HS-27A (cell line): ENCODE measurements around the gene ESRP2.

Experiments
- DNase-seq: peaks from one replicate; pipeline ENCODE4 v3.0.0-alpha.2; 2012; ENCODE audit warnings: low read depth, missing footprints

The ESRP2 gene

DNA sequence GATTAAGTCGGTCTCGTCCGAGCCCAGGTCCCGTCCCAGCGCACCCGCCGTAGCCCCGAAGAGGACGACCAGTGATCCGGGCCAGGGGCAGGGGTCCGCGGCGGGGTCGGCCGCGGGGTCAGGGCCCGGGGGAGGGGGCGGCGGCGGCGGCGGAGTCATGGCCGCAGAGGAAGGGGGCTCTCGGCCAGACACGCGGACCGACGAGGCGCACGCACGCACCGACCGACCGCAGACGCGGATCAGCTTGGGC, at the start of gene ESRP2:
ESRP2 (minus strand) TSS at position 241 of the 250 bp plus-strand sequence; CDS start at position 159, 82 bp downstream.
- DNase-seq = no peak

- DNase-seq = no peak
Observed at GRCh38 chr16:68285683-68286082, 49.8 kb upstream of the ESRP2 start.

GRCh38 chr16:68284847-68285246, 48.9 kb upstream of the ESRP2 start:
- DNase-seq = no peak

- DNase-seq = no peak
Observed at GRCh38 chr16:68283801-68284598, 48.1 kb upstream of the ESRP2 start.

GRCh38 chr16:68283346-68283745, 47.4 kb upstream of the ESRP2 start:
- no peak for DNase-seq

DNA sequence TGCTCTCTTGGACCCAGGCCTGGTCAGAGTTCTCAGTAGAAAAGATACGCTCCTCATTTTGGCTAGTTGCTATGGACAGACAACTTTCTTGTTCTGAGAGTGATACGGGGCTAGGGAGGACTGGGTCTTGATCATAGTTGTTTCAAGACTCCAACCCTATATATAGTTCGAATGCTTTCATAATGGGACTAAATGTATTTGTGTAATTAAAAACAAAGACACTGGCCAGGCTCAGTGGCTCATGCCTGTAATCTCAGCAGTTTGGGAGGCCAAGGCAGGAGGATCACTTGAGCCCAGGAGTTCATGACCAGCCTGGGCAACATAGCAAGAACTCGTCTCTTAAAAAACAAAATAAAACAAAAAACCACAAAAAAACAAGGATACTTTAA, 46.1 kb upstream of the ESRP2 start:
- no peak for DNase-seq

- DNase-seq = no peak
Observed at GRCh38 chr16:68281368-68282063, 45.6 kb upstream of the ESRP2 start.

DNA sequence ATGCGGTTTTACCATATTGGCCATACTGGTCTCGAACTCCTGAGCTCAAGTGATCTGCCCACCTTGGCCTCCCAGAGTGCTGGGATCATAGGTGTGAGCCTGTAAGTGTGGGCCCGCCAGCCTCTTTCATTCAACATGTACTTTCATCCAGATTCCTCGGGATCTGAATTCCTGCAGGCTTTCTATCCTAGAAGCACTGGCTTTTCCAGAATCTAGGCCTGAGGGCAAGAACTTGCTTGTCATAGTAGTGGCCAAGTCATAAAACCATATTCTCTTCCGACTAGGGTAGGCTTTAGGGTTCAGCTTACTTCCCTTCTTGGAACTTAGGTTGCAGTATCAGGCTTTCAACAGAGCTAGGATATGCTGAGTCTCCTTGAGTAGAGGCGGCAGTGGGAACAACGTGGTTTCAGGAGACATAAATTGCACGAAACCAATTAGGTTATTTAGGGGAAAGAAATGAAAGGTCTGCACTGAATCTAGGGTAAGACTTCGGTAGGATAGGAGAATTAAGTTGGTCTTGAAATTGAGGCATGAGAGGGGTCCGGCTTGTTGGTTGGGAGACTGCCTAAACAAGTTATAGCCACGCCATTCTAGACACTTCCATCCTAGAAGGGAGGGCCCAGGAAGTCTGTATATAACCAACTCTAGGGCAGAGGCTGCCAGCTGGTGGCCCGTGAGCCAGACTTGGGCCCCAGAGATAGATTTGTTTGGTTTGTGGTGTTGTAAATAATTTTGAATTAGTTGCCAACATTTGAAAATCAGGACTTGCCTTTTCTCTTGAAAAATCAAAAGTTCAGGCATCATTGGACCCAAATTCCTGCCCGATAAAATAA, 44.0 kb upstream of the ESRP2 start:
- no peak for DNase-seq

- DNase-seq = no peak
Observed at GRCh38 chr16:68276223-68276622, 40.3 kb upstream of the ESRP2 start.

GRCh38 chr16:68275611-68276191, 39.8 kb upstream of the ESRP2 start:
- DNase-seq = no peak

- DNase-seq = no peak
Observed at GRCh38 chr16:68274441-68274840, 38.5 kb upstream of the ESRP2 start.

GRCh38 chr16:68273896-68274295, 38.0 kb upstream of the ESRP2 start:
- DNase-seq = no peak

DNA sequence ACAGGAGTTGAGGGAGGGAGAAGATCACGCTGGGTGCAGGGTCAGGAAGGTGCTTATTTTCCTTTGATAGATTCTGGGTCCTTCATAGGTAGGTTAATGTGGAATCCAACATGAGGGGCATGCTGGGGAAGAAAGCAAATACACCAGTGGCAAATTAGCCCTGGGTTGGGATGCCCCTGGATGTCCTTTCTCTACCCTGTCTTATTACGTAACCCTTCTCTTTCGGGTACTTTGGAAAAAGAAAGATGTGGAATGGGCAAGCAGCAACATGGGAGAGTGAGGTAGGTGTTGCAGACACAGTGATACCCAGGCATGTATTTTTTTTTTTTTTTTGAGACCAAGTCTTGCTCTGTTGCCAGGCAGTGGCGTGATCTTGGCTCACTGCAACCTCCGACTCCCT, 37.5 kb upstream of the ESRP2 start:
- no peak for DNase-seq

DNA sequence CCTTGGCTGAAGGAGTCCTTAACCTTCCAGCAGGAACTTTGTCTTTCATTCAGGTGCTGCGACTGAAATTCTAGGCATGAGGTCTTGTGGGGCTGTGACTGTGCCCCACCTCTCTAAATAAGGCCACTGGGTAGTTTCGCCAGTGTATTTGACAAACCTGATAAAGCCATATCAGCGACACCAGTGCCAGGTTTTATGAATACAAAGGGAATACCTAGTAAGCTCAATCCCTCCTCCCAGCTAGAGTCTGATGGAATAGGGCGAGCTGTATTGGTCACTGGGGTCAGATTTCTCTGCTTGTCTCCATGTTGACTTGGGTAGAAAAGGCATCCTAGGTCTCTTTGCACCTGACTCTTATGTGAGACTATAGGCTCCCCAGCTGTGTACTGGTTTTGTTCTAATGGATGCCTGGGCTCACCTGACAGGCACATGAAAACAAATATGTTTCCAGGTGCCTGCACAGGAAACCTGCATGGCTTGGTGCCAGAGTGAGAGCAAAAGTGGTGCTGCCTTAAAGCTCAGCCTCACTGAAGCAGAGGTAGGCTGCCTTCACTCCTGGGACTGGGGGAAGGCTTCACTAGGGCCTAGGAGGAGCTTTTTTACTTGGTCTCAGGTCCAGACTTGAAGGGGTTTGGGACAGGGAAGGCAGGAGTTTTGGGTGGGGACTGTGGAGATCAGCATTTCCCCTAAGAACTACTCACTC, 36.7 kb upstream of the ESRP2 start:
- DNase-seq = no peak

DNA sequence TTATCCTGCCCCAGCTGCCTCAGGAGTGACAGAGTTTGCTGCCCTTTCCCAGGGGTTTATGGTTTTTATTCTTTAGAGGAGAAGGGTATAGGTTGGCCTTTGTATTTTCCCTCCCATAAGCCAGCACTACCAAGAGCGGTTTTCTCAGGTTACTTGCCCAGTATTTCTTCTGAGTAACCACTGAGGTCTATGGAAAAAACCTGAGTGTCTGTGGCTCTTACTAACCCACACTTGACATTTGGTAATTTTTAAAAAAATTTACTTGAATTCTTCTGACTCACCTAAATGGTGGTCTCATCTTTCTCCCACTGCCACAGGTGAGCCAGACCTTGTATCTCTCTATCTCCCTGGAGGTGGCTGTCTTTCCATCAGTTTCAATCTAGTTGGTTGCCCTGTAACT, 34.4 kb upstream of the ESRP2 start:
- no peak for DNase-seq

GRCh38 chr16:68269793-68270192, 33.9 kb upstream of the ESRP2 start:
- no peak for DNase-seq

DNA sequence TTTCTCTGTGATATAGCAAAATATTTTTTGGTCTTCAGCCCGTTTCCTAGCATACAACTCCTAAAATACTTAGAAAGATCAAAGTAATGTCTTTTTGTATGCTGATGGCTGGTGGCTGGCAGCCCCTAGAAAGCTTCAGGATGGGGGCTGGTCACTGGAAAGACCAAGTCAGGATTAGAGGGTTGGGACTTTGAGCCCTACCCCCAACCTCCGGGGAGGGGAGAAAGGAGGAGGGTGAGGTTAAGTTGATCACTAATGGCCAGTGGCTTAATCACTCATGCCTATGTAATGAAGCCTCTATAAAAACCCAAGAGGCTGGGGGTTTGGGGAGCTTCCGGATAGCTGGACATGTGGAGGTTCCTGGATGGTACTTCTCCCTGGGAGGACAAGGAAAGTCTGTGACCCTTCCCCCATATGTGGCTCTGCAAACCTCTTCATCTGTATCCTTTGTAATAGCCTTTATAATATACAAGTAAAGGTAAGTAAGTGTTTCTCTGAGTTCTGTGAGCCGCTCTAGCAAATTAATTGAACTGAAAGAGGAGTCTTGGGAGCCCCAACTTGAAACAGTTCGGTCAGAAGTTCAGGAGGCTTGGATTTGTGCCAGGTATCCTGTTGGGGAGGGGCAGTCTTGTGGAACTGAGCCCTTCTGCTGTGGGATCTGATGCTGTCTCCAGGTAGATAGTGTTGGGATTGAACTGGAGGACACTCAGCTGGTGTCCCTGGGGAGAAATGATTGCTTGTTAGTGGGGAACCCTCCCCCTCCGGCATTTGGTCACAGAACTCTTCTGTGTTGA, 31.9 kb upstream of the ESRP2 start:
- DNase-seq = no peak

DNA sequence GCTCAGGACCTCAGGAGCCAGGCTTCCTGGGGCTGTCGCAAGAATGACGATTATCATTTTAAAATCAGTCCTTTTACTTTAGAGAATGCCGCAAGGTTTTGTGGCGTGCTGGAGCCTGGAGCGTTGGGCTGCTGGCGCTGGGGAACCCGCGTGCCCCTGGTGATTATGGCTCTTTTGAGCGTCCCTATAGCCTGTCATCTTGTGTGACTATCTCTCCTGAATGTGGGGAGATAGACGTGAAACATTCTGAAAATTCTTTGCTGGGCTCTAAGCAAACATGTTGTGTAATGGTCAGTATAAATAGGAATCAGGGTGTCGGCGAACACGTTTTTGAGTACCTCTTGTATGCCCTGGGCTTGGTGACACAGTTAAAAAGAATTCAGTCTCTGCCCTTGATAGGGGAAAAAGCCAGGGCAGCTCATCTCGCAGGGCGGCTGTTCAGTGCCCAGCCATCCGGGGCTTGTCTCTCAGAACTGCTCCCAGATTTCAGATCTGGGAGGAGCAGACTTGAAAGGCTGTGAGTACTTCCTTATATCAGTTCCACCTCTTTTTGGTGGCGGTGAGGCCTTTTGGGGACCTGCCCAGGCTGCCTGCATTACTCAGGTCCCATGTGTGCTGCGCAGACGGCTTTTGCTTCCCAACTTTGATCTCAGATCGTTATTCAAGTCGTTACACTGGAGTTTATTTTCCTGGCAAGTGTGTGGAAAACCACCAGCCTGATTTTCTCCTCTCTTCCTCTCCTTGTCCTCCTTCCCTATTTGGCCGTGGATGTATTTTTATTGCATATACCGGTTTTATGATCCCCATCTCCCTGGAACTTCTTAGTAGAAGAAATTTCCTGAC, 29.4 kb upstream of the ESRP2 start:
- DNase-seq = peak; percentile 90

- DNase-seq = peak; percentile 68
Observed at GRCh38 chr16:68264128-68265077, 28.5 kb upstream of the ESRP2 start, which contains the start of gene SLC7A6. SLC7A6 (plus strand) TSS chr16:68264526; CDS start chr16:68274727, 10,201 bp downstream.
